ENCODE measurements around the gene COX6A2.
A peak's percentile ranks its signal among the peaks of the same experiment; 100 is the strongest.
"Not testable (repeated sequence)": the region's sequence is repeated elsewhere in the genome, so short reads cannot be mapped to it uniquely, and the experiment has no call there.

COX6A2 gene

GRCh38 chr16:31461921-31462804 is 34.0 kb upstream of the COX6A2 start:
- no peak for DNase-seq

GRCh38 chr16:31461201-31461920 is 33.2 kb upstream of the COX6A2 start:
- no peak for DNase-seq

GRCh38 chr16:31460582-31461002 is 32.4 kb upstream of the COX6A2 start:
- peak; percentile 49 for DNase-seq

- peak; percentile 100 for DNase-seq
Observed at GRCh38 chr16:31459687-31460581, 31.8 kb upstream of the COX6A2 start.

GRCh38 chr16:31458844-31459686 is 30.9 kb upstream of the COX6A2 start, which contains the start of gene ARMC5:
ARMC5 (plus strand) TSS chr16:31459501; CDS start chr16:31459525, 24 bp downstream.
- DNase-seq: peak; percentile 99

GRCh38 chr16:31458073-31458843 is 30.1 kb upstream of the COX6A2 start:
- peak; percentile 19 for DNase-seq

GRCh38 chr16:31456988-31457360 is 28.8 kb upstream of the COX6A2 start:
- no peak for DNase-seq

- peak; percentile 45 for DNase-seq
Observed at GRCh38 chr16:31455601-31456314, 27.6 kb upstream of the COX6A2 start.

GRCh38 chr16:31453255-31454204 is 25.4 kb upstream of the COX6A2 start:
- DNase-seq: peak; percentile 94

GRCh38 chr16:31452631-31453106 is 24.5 kb upstream of the COX6A2 start:
- DNase-seq: peak; percentile 46

GRCh38 chr16:31451681-31452351 is 23.7 kb upstream of the COX6A2 start:
- peak; percentile 55 for DNase-seq

GRCh38 chr16:31451201-31451600 is 23.0 kb upstream of the COX6A2 start:
- DNase-seq: no peak

GRCh38 chr16:31445931-31446330 is 17.8 kb upstream of the COX6A2 start:
- not testable (repeated sequence) for DNase-seq

- DNase-seq: no peak
Observed at GRCh38 chr16:31441956-31442355, 13.8 kb upstream of the COX6A2 start.

GRCh38 chr16:31440516-31441184 is 12.5 kb upstream of the COX6A2 start:
- DNase-seq: no peak

- no peak for DNase-seq
Observed at GRCh38 chr16:31439519-31439918, 11.4 kb upstream of the COX6A2 start.

GRCh38 chr16:31439023-31439422 is 10.9 kb upstream of the COX6A2 start:
- not testable (repeated sequence) for DNase-seq

GRCh38 chr16:31438414-31438813 is 10.3 kb upstream of the COX6A2 start:
- no peak for DNase-seq

Data from suppressor macrophage treated with lipopolysaccharide for 4 hours (primary cell).